Psoas muscle (tissue), 8 donors: ENCODE measurements around the gene SFMBT1. TPM values are rescaled to one million over a fixed set of nuclear protein-coding genes. Genes with fewer than 3 reads are reported as not detected.
A peak's percentile ranks its signal among the peaks of the same experiment; 100 is the strongest.

Experiments used
- ATAC-seq, 4 donors: fragments of 200-7000 bp; cut with Tn5 transposase; one replicate each; pipeline ENCODE4 v1.9.1; 2020; ENCODE audit warnings: moderate library complexity in 3 of 4, mild to moderate bottlenecking in 2 of 4
- DNase-seq, 2 donors: peaks; one replicate each; pipeline ENCODE4 v3.0.0-alpha.2; 2020
- H3K27ac ChIP-seq: fragments of 200-600 bp; one replicate; pipeline ENCODE4 v1.8.0; 2022
- H3K27me3 ChIP-seq, 3 donors: fragments of 200-600 bp in 1 of 3; one replicate each; pipeline versions ENCODE4 v1.6.1 to v1.8.0; 2013 to 2022; ENCODE audit warnings: low read length in 2 of 3, mild to moderate bottlenecking in 2 of 3, moderate library complexity in 1 of 3; ENCODE audit not compliant: insufficient read depth in 3 of 3
- H3K36me3 ChIP-seq, 2 donors: fragments of 200-600 bp in 1 of 2; one replicate each; pipeline versions ENCODE4 v1.6.1 to v1.8.0; 2013 to 2022; ENCODE audit warnings: low read depth in 1 of 2, mild to moderate bottlenecking in 1 of 2, moderate library complexity in 1 of 2; ENCODE audit not compliant: insufficient read depth in 1 of 2
- H3K4me1 ChIP-seq: fragments of 200-600 bp; one replicate; pipeline ENCODE4 v1.8.0; 2022
- H3K4me3 ChIP-seq: fragments of 200-600 bp; one replicate; pipeline ENCODE4 v1.8.0; 2022; ENCODE audit warnings: mild to moderate bottlenecking
- H3K9me3 ChIP-seq: fragments of 200-600 bp; one replicate; pipeline ENCODE4 v1.8.0; 2022
- CTCF ChIP-seq: fragments of 200-600 bp; IDR thresholded peaks from one replicate; pipeline ENCODE4 v1.8.0; 2022; ENCODE audit warnings: antibody characterized with exemption
- WGBS, 3 donors: extraction: QIAGEN DNeasy Blood & Tissue Kit; methylation state at CpG; one replicate each; pipeline versions ENCODE4 v1.1.6 to v1.1.7; 2013; 5-methylcytosine and 5-hydroxymethylcytosine counted together
- intact Hi-C, 2 donors: fragments of 100-400 bp; cut with DNase I; formaldehyde crosslinking; loops; one replicate each; pipeline versions ENCODE4 v1.11.0 to v1.14.2; 2022
- polyA plus RNA-seq, 3 donors: library from polyadenylated mRNA; stranded (reverse); fragments of 200-250 nt; gene quantifications; one replicate each; pipeline ENCODE4 v1.2.3, GENCODE V29; 2013
- total RNA-seq, 4 donors: library from RNA; stranded (reverse); fragmentation: NEBNext Ultra II Directional in 2 of 4; extraction: Animal tissue kit (Norgen Biotek cat#: 25700) in 2 of 4; gene quantifications; one replicate each; pipeline versions ENCODE4 v1.2.1 to v1.2.4, GENCODE V29; 2021 to 2023
- donor health status: healthy with polysubstance abuse.
- donor health status: DM: no; HTN: no; CAD: no; lungs with moderate emphysema.
- donor health status: Bipolar disorder and iron deficiency.
- donor health status: healthy.
- donor health status: DM: yes; HTN: yes; CAD: no.
- donor health status: DM: no; HTN: no; CAD: no.
- donor health status: DM: no; HTN: no; CAD: no.
- donor health status: DM: yes; HTN: yes; CAD: no.

SFMBT1 gene
- total and polyA plus RNA-seq, 7 donors, result 6.7 to 25.0 (median 16.3) TPM

- Histone ChIP-seq H3K36me3 (no peaks in the 10 kb centered on the region), H3K9me3 (no peaks in the 10 kb centered on the region), H3K27ac (no peak overlapping the region), H3K4me1 (peaks cover 44% of the 10 kb centered on the region), H3K4me3 (peak overlapping the region; percentile 92), H3K27me3 (no peaks in the 10 kb centered on the region)
- DNase-seq (no peak), ATAC-seq (no peak)
- no peak for TF ChIP-seq CTCF
- WGBS, 3 donors, result 95 to 98% (median 97%) methylated on average over 2 of the region's 2 CpGs
- intact Hi-C loops, result no loop called here
Measured at GRCh38 chr3:53043738-53044137, 2.1 kb downstream of the SFMBT1 start.

- intact Hi-C loops, result no loop called here
- no peak for TF ChIP-seq CTCF
- 94 to 97% (median 95%) methylated on average over 3 of the region's 3 CpGs for WGBS, 3 donors
Measured at GRCh38 chr3:53042651-53043050, 3.2 kb downstream of the SFMBT1 start.

GRCh38 chr3:53040351-53040820 is 5.5 kb downstream of the SFMBT1 start:
- H3K4me1 ChIP-seq, result peaks cover 49% of the 10 kb centered on the region
- intact Hi-C loops, result no loop called here

More at GRCh38 chr3:53042651-53043050, 3.2 kb downstream of the SFMBT1 start:
- H3K9me3 ChIP-seq, result no peaks in the 10 kb centered on the region
- no peaks in the 10 kb centered on the region for H3K36me3 ChIP-seq
- DNase-seq (no peak), ATAC-seq (no peak)
- H3K4me3 ChIP-seq, result no peak overlapping the region
- no peaks in the 10 kb centered on the region for H3K27me3 ChIP-seq
- no peak overlapping the region for H3K27ac ChIP-seq
- H3K4me1 ChIP-seq, result peaks cover 49% of the 10 kb centered on the region

GRCh38 chr3:53039376-53039752 is 6.5 kb downstream of the SFMBT1 start:
- ATAC-seq, result no peak
- Histone ChIP-seq H3K27me3 (no peaks in the 10 kb centered on the region), H3K27ac (no peak overlapping the region), H3K4me3 (no peak overlapping the region), H3K36me3 (no peaks in the 10 kb centered on the region), H3K4me1 (peaks cover 49% of the 10 kb centered on the region), H3K9me3 (no peaks in the 10 kb centered on the region)
- 83 to 89% (median 89%) methylated on average over 2 of the region's 2 CpGs for WGBS, 3 donors
- DNase-seq, result no peak
- no peak for TF ChIP-seq CTCF
- intact Hi-C loops, result loop anchor here in 1 of 2 donors (5.0 kb wide), 1 partner anchor 37 kb away; no protein-coding TSS in a partner anchor

More at GRCh38 chr3:53040351-53040820, 5.5 kb downstream of the SFMBT1 start:
- no peak overlapping the region for H3K4me3 ChIP-seq
- H3K36me3 ChIP-seq, result no peaks in the 10 kb centered on the region
- H3K9me3 ChIP-seq, result no peaks in the 10 kb centered on the region
- ATAC-seq, result peak in 1 of 4 donors; percentile 29
- H3K27ac ChIP-seq, result no peak overlapping the region
- TF ChIP-seq CTCF, result no peak
- H3K27me3 ChIP-seq, result no peaks in the 10 kb centered on the region
- DNase-seq, result no peak

- Histone ChIP-seq H3K36me3 (no peaks in the 10 kb centered on the region), H3K4me1 (peaks cover 44% of the 10 kb centered on the region), H3K4me3 (no peak overlapping the region), H3K27me3 (no peaks in the 10 kb centered on the region), H3K9me3 (no peaks in the 10 kb centered on the region), H3K27ac (no peak overlapping the region)
- DNase-seq (no peak), ATAC-seq (no peak)
- intact Hi-C loops, result loop anchor here in 1 of 2 donors (5.0 kb wide), 1 partner anchor 37 kb away; no protein-coding TSS in a partner anchor
- no peak for TF ChIP-seq CTCF
- WGBS, 3 donors, result 84 to 94% (median 87%) methylated on average over 5 of the region's 5 CpGs
Measured at GRCh38 chr3:53038679-53039375, 7.0 kb downstream of the SFMBT1 start.
